AG09319 (cell line): ENCODE data around the gene PASK.

Source experiments
- DNase-seq: peaks from one replicate; pipeline ENCODE4 v3.0.0-alpha.2; 2010; ENCODE audit warnings: low read depth; ENCODE audit errors: extremely low read depth
- TF ChIP-seq, protein P1 (sequence below): IDR thresholded peaks from 2 replicates; pipeline ENCODE4 v1.5.1; 2011; ENCODE audit warnings: low read depth, mild to moderate bottlenecking, inconsistent platforms, low read length, moderate library complexity

Gene PASK

DNA sequence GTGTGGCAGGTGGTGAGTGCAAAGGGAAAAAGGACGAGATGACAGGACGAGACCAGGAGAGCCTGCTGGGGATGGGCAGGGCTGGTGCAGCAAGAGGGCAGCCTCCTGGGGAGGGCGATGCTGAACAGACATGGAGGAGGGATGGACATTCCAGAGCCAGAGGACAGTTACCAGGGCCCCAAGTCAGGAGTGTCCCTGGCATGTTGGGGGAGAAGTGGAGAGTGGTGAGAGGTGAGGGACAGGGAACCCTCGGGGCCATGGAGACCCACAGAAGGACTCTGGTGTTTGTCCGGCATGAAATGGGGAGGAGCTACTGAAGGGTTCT is 66.2 kb downstream of the PASK start:
- DNase-seq: no peak
- TF ChIP-seq, protein P1, sequence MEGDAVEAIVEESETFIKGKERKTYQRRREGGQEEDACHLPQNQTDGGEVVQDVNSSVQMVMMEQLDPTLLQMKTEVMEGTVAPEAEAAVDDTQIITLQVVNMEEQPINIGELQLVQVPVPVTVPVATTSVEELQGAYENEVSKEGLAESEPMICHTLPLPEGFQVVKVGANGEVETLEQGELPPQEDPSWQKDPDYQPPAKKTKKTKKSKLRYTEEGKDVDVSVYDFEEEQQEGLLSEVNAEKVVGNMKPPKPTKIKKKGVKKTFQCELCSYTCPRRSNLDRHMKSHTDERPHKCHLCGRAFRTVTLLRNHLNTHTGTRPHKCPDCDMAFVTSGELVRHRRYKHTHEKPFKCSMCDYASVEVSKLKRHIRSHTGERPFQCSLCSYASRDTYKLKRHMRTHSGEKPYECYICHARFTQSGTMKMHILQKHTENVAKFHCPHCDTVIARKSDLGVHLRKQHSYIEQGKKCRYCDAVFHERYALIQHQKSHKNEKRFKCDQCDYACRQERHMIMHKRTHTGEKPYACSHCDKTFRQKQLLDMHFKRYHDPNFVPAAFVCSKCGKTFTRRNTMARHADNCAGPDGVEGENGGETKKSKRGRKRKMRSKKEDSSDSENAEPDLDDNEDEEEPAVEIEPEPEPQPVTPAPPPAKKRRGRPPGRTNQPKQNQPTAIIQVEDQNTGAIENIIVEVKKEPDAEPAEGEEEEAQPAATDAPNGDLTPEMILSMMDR: no peak

GRCh38 chr2:241082341-241083090 is 66.8 kb downstream of the PASK start:
- DNase-seq: no peak
- TF ChIP-seq, protein P1: no peak

DNA sequence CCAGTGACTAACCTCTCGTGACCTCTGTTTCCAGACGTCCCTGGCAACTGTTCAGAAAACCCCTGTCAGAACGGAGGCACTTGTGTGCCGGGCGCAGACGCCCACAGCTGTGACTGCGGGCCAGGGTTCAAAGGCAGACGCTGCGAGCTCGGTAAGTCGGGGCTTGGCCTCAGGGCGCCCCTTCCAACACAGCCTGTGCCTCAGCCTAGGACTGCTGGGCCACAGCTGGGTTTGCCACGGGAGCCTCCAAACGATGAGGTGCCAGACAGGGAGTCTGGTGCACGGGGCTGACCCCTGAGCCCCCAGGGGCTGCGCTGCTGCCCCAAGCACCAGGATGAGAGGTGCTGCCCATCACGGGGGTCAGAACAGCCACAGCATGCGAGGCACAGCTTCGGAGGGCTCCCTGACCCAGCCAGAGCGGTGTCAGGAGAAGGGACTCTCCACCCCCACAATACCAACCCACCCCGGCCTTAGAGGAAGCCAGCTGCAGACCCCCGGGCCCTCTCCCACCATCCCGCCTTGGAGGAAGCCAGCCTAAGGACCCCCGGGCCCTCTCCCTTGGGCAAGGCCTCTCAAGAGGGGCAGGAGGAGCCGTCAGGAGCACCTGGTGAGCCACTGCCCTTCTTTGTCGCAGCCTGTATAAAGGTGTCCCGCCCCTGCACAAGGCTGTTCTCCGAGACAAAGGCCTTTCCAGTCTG is 67.5 kb downstream of the PASK start:
- TF ChIP-seq, protein P1: no peak

DNA sequence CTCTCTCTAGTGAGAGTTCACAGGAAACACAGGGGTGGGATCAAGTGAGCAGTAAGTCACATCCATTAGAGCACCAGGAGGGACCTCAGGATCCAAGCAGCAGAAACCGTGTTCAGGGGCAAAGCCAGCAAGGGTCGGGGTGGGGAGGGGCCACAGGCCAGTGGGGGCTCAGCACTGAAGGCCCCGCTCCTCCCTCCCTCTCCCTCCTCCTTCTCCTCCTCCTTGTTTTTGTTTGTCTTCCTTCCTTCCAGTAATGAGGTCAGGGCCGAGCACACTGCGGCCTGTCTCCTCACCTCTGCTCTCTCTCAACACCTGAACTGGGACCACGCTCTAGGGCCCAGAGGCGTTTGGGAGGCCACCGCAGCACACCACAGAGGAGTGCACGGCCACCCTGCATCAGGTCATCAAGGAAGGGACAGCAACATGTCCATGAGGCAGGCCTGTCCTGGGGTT is 68.1 kb downstream of the PASK start:
- TF ChIP-seq, protein P1: no peak
- no peak for DNase-seq

More for the DNA sequence above, 67.5 kb downstream of the PASK start:
- DNase-seq: no peak

GRCh38 chr2:241080405-241081189 is 68.7 kb downstream of the PASK start:
- TF ChIP-seq, protein P1: no peak
- DNase-seq: no peak

DNA sequence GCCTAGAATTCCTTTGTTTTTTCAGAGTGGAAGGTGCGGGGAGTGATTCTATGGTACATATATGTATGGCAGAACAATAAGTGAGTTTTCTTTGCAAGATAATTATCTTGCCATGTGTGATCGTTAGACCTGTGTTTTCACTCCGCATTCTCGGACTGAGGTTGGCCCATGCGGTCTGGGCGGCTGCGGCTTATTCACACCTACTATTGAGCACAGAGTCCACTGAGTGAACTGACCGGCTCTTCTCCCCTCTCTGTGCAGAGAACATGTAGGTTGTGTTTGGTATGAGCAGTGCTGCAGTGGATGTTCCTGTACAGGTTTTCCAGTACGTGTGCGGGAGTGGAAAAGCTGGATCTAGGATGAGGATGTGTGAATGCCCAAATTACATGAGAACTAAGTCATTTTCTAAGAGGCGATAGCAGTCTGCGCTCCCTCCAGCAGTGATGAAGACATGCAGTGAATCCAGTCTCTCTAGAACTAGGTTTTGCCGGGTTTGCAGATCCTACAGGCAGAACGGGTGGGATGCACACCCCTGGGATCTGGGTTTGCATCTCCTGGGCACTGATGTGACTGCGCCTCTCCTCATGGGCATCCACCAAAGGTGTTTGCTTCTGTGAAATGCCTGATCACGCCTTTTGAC is 74.3 kb downstream of the PASK start:
- TF ChIP-seq, protein P1: no peak
- no peak for DNase-seq
